Stimulated activated CD8-positive, alpha-beta memory T cell treated with anti-CD3 and anti-CD28 coated beads, Interleukin-12 subunit alpha, Interleukin-12 subunit beta, amount 100 ng/mL, for 1 hour (primary cell): ENCODE measurements around the gene TTC1.

ENCODE experiments used
- DNase-seq: peaks from one replicate; pipeline ENCODE4 v3.0.0-alpha.2; 2020; ENCODE audit warnings: low read depth

TTC1 gene

DNA sequence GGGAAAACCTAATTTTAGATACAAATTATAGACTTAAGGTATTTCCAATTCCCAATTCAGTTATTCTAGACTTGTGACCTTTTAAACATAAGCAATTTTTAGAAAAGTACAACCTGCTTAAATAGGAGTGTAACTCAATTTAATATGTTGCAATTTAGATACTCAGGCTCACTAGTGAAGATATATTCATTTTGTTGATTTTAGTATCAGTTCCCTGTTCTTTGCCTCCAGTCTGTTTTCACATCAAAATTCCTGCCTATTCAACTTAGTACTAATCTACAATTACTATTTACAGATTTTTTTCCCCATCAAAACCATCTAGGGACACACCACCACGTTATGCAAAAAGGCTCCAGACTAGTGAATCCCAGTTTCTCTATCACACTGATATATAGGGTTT, 79.9 kb downstream of the TTC1 start:
- DNase-seq = no peak

DNA sequence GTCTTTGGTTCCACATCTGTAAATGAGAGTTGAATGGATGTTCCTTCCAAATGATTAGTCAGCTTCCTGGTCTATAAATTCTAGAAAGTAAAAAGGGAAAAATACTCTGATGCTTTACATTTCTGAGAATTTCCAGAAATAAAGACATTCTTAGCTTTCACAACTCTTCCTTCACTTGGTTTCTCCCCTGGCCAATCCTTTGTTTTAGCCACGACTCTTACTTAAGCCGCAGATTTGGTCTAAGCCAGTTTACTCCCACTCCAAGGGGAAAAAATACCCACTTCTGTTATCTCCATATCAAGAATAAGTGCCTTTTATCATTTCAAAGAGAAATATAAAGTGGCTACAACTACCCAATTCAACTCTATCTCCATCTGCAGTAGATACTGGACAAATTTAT, 80.6 kb downstream of the TTC1 start:
- DNase-seq = no peak

DNA sequence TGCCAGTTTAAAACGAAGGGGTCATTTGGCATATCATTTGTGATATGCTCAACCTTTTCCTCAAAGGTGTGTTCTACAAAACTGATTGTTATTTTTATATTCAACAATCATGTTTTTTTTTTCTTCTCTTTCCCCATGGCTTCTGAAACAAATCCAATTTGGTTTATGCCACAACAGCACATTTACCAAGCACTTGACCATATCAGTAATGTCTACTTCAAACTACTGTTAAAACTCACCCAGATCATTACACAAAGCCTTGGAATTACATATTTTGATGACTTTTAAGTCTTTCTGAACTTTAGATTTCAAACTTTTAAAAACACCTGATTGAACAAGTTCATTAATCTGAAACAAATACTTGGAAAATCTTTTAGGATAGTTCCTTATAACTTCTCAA, 81.1 kb downstream of the TTC1 start:
- no peak for DNase-seq

DNA sequence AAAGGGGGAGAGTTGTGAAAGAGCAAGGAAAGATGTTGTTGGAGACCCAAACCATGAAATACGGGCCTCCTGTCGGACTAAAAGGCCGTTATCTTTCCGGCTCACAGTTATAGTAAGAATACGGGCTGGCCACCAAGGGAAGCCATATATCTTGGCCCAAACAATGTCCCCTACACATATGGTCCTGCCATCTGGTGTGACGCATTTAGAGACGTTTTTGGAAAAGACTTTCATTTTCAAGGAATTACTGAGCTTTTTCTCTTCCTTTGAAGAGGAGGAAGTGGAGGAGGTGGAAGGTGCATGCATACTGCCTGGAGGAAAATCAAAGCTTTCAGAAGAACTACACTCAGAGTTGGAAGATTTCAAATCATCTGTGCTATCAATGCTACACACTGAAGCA, 83.6 kb downstream of the TTC1 start:
- DNase-seq = no peak

DNA sequence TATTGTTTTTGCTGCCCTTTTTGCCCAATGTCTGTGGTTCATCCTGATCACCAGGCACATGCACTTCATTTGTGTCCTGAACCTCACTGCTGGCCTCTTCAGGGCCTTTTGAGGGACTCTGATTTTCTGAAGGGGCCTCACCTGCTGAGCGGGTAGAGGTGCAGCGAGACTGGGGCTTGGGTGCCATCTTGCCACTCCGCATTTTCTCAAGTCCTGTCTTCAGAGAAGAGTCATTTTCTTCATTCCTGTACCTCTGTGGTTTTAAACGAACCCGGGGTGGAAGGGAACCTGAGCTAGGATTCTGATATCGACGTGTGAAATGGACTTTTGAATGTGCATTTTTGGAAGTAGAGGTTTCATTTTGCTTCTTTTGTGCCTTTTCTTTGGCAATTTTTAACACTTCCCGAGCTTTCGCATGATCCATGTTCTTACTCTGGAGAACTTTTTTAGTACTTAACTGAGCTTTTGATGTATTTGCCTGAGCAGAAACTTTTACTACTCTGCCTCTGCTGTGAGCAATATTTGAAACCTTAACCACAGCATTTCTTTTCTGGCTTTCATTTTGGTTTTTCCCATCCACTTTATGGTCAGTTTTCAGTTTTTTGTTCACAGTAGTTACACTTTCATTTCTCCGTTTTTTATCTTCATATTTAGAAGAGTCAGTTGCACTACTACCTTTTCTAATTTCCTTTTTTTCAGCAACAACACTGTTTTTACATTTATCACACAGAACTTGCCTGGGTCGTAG, 84.2 kb downstream of the TTC1 start:
- DNase-seq = no peak

DNA sequence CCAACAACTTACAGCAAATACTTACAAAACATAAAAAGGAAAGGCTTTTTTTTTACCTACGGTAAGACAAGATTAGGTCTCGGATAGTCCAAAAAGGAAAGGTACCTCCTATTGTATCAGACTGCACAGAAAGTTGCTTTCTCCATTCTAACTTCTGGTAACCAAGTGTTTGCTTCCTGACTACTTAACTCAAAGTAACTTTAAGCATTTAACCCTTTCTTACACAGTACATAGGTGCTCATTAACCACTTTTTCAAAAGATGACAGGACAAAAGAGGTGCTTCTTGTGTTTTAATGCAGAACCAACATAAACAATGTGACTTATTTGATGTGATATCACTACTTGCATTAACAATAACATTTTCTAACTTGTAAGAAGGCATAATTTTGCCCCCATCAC, 87.2 kb downstream of the TTC1 start:
- DNase-seq = no peak

DNA sequence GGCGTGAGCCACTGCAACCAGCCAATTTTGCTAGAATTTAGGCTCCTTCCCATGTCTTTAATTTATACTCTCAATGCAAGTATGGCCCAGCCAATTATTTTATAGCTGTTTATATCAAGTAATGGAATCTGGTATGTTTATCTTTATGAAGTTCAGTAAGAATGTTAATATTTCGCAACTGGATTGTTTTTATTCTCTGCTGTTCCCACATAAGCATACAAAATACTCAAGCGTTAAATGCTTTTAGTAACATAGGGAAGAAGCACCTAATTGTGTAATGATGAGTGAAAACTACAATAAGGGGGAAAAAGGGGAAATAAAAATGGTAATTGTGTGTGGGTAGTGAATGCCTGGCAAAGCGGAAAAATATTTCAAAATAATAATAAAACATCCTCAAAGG, 89.1 kb downstream of the TTC1 start:
- no peak for DNase-seq

DNA sequence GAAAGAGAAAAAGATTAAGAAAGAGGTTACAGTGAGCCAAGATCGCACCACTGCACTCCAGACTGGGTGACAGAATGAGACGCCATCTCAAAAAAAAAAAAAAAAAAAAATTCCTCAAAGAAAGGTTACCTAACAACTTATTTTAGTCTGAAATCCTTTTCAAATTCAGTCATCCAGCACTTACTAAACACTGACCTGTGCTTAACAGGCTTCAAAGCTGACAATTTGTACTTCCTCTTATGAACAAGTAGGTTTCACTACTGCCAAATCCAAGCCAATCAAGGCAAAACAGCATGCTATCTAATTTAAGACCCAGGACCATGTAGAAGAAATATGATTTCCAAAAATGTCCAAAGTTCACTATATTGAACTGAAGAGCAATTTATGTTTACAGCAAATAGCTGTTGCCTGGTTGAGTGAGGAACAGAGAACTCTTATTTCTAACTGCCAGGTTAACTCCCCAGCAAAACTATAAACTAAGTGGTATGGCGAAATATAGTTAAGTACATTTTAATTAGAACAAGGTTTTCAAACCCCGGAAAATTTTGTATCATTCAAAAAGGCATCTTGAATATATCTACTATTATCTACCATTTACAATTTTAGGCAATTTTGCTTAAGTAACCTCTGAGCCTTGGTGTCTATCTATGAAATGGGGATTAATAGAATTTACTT, 96.9 kb downstream of the TTC1 start:
- DNase-seq = no peak

DNA sequence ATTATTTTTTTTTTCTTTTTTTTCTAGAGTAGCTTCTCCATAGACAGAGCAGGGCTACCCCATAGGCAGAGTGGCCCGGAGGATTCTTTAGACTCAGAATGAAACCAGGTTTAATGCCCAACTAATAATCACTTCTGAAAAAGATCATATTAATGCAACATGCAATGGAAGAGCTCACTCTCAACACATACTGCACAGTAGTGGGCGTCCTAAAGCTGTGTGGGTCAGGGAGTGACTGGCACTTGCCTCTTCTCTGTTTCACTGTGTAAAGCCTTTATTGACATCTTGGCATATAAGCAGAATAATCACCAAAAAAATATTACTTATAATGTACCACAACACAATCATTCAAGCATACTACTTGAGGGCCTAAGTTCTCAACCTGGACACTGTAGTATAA, 99.2 kb downstream of the TTC1 start:
- DNase-seq = no peak
